Psoas muscle (tissue), 8 donors: ENCODE data around the gene MTUS2. TPM values are rescaled to one million over a fixed set of nuclear protein-coding genes. Genes with fewer than 3 reads are reported as not detected.

Source experiments
- ATAC-seq, 4 donors: fragments of 200-7000 bp; cut with Tn5 transposase; one replicate each; pipeline ENCODE4 v1.9.1; 2020; ENCODE audit warnings: moderate library complexity in 3 of 4, mild to moderate bottlenecking in 2 of 4
- DNase-seq, 2 donors: peaks; one replicate each; pipeline ENCODE4 v3.0.0-alpha.2; 2020
- H3K27ac ChIP-seq: fragments of 200-600 bp; one replicate; pipeline ENCODE4 v1.8.0; 2022
- H3K27me3 ChIP-seq, 3 donors: fragments of 200-600 bp in 1 of 3; one replicate each; pipeline versions ENCODE4 v1.6.1 to v1.8.0; 2013 to 2022; ENCODE audit warnings: low read length in 2 of 3, mild to moderate bottlenecking in 2 of 3, moderate library complexity in 1 of 3; ENCODE audit not compliant: insufficient read depth in 3 of 3
- H3K36me3 ChIP-seq, 2 donors: fragments of 200-600 bp in 1 of 2; one replicate each; pipeline versions ENCODE4 v1.6.1 to v1.8.0; 2013 to 2022; ENCODE audit warnings: low read depth in 1 of 2, mild to moderate bottlenecking in 1 of 2, moderate library complexity in 1 of 2; ENCODE audit not compliant: insufficient read depth in 1 of 2
- H3K4me1 ChIP-seq: fragments of 200-600 bp; one replicate; pipeline ENCODE4 v1.8.0; 2022
- H3K4me3 ChIP-seq: fragments of 200-600 bp; one replicate; pipeline ENCODE4 v1.8.0; 2022; ENCODE audit warnings: mild to moderate bottlenecking
- H3K9me3 ChIP-seq: fragments of 200-600 bp; one replicate; pipeline ENCODE4 v1.8.0; 2022
- WGBS, 3 donors: extraction: QIAGEN DNeasy Blood & Tissue Kit; methylation state at CpG; one replicate each; pipeline versions ENCODE4 v1.1.6 to v1.1.7; 2013; 5-methylcytosine and 5-hydroxymethylcytosine counted together
- intact Hi-C, 2 donors: fragments of 100-400 bp; cut with DNase I; formaldehyde crosslinking; loops; one replicate each; pipeline versions ENCODE4 v1.11.0 to v1.14.2; 2022
- polyA plus RNA-seq, 3 donors: library from polyadenylated mRNA; stranded (reverse); fragments of 200-250 nt; gene quantifications; one replicate each; pipeline ENCODE4 v1.2.3, GENCODE V29; 2013
- total RNA-seq, 4 donors: library from RNA; stranded (reverse); fragmentation: NEBNext Ultra II Directional in 2 of 4; extraction: Animal tissue kit (Norgen Biotek cat#: 25700) in 2 of 4; gene quantifications; one replicate each; pipeline versions ENCODE4 v1.2.1 to v1.2.4, GENCODE V29; 2021 to 2023
- TF ChIP-seq, protein P1 (sequence below): fragments of 200-600 bp; IDR thresholded peaks from one replicate; pipeline ENCODE4 v1.8.0; 2022; ENCODE audit warnings: antibody characterized with exemption
- donor health status: healthy with polysubstance abuse.
- donor health status: DM: no; HTN: no; CAD: no; lungs with moderate emphysema.
- donor health status: Bipolar disorder and iron deficiency.
- donor health status: healthy.
- donor health status: DM: yes; HTN: yes; CAD: no.
- donor health status: DM: no; HTN: no; CAD: no.
- donor health status: DM: no; HTN: no; CAD: no.
- donor health status: DM: yes; HTN: yes; CAD: no.

The MTUS2 gene
- total and polyA plus RNA-seq, 7 donors, result 0.03 to 0.79 (median 0.14) TPM; not detected in 2

DNA sequence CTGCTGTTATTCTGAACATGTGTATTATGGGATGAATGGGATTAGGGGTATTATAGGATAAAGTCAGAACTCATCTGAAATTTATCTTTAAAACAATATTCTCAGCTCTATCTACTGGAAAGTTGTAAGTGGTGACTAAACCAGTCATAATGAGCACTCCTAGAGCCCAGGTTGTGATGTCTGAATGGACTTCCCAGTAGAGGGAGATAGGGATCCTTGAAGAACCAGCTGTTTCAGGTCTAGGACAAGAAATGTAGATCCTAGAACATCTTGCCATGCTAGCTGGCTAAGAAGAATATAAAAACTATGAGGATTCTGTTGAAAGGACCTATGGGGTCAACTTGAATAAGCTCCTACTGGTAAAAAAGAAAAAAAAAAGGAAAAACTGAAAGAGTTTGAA, 464.6 kb downstream of the MTUS2 start:
- ATAC-seq (no peak), DNase-seq (no peak)
- intact Hi-C loops, result no loop called here
- TF ChIP-seq, protein P1, sequence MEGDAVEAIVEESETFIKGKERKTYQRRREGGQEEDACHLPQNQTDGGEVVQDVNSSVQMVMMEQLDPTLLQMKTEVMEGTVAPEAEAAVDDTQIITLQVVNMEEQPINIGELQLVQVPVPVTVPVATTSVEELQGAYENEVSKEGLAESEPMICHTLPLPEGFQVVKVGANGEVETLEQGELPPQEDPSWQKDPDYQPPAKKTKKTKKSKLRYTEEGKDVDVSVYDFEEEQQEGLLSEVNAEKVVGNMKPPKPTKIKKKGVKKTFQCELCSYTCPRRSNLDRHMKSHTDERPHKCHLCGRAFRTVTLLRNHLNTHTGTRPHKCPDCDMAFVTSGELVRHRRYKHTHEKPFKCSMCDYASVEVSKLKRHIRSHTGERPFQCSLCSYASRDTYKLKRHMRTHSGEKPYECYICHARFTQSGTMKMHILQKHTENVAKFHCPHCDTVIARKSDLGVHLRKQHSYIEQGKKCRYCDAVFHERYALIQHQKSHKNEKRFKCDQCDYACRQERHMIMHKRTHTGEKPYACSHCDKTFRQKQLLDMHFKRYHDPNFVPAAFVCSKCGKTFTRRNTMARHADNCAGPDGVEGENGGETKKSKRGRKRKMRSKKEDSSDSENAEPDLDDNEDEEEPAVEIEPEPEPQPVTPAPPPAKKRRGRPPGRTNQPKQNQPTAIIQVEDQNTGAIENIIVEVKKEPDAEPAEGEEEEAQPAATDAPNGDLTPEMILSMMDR, result no peak
- Histone ChIP-seq H3K27ac (no peak overlapping the region), H3K27me3 (peaks cover 0 to under 1% (median 0%) of the 10 kb centered on the region in 3 donors), H3K4me3 (no peak overlapping the region), H3K9me3 (no peaks in the 10 kb centered on the region), H3K4me1 (no peaks in the 10 kb centered on the region), H3K36me3 (no peaks in the 10 kb centered on the region)

GRCh38 chr13:29287237-29287636, 467.1 kb downstream of the MTUS2 start:
- peaks cover 0 to 3% (median 0%) of the 10 kb centered on the region in 3 donors for H3K27me3 ChIP-seq
- H3K4me3 ChIP-seq, result no peak overlapping the region
- 66 to 78% (median 75%) methylated on average over 5 of the region's 5 CpGs for WGBS, 3 donors
- H3K27ac ChIP-seq, result no peak overlapping the region
- TF ChIP-seq, protein P1, result no peak
- ATAC-seq (no peak), DNase-seq (no peak)
- intact Hi-C loops, result no loop called here
- no peaks in the 10 kb centered on the region for H3K4me1 ChIP-seq
- no peaks in the 10 kb centered on the region for H3K36me3 ChIP-seq
- H3K9me3 ChIP-seq, result no peaks in the 10 kb centered on the region

DNA sequence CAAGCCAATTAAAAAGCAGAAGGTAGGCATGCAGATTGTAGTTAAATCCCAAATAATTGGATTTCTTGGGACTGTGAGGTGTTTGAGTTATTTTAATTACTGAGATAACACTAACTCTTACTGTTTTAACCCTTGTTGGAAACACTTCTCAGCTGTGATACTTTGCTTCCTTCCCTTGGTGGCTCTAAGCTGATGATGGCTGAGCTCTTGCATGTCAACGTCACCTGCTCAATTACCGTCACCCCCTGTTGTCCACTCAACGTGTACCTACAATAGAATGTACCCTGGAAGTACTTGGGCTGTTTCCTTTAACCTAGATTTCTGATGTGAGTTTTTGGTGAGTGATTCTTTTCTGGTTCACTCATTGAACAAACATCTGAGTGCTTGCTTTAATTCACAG, 471.9 kb downstream of the MTUS2 start:
- Histone ChIP-seq H3K27ac (no peak overlapping the region), H3K9me3 (no peaks in the 10 kb centered on the region), H3K27me3 (peaks cover 0 to 3% (median 0%) of the 10 kb centered on the region in 3 donors), H3K36me3 (no peaks in the 10 kb centered on the region), H3K4me1 (no peaks in the 10 kb centered on the region), H3K4me3 (no peak overlapping the region)
- TF ChIP-seq, protein P1, result no peak
- intact Hi-C loops, result no loop called here
- ATAC-seq (no peak), DNase-seq (no peak)
- 59 to 68% (median 63%) methylated on average over 3 of the region's 3 CpGs for WGBS, 3 donors

- TF ChIP-seq, protein P1, result no peak
- no peaks in the 10 kb centered on the region for H3K4me1 ChIP-seq
- H3K27ac ChIP-seq, result no peak overlapping the region
- peaks cover 0 to under 1% (median 0%) of the 10 kb centered on the region in 3 donors for H3K27me3 ChIP-seq
- DNase-seq (no peak), ATAC-seq (no peak)
- WGBS, 3 donors, result 0 to 24% (median 1%) methylated on average over 1 of the region's 1 CpG
- H3K9me3 ChIP-seq, result no peaks in the 10 kb centered on the region
- intact Hi-C loops, result no loop called here
- H3K4me3 ChIP-seq, result no peak overlapping the region
- H3K36me3 ChIP-seq, result no peaks in the 10 kb centered on the region
These were observed 474.7 kb downstream of the MTUS2 start for GRCh38 chr13:29294821-29295220.

- H3K36me3 ChIP-seq, result no peaks in the 10 kb centered on the region
- no peak for DNase-seq
- H3K27me3 ChIP-seq, result peaks cover 0 to 2% (median 0%) of the 10 kb centered on the region in 3 donors
- intact Hi-C loops, result no loop called here
- ATAC-seq, result no peak
- H3K27ac ChIP-seq, result no peak overlapping the region
- TF ChIP-seq, protein P1, result no peak
- no peaks in the 10 kb centered on the region for H3K4me1 ChIP-seq
- H3K9me3 ChIP-seq, result peaks cover 16% of the 10 kb centered on the region
- no peak overlapping the region for H3K4me3 ChIP-seq
- 40 to 48% (median 45%) methylated on average over 1 of the region's 1 CpG for WGBS, 3 donors
These were observed 480.9 kb downstream of the MTUS2 start for GRCh38 chr13:29301027-29301426.
